Subcutaneous adipose tissue (tissue), 4 donors: ENCODE results near the gene VAMP2. TPM values are rescaled to one million over a fixed set of nuclear protein-coding genes. Genes with fewer than 3 reads are reported as not detected.

Experiments
- CTCF ChIP-seq: fragments of 450-650 bp; IDR thresholded peaks from one replicate; pipeline ENCODE4 v1.5.1; 2016; ENCODE audit warnings: low read depth, mild to moderate bottlenecking, control low read depth, antibody characterized with exemption, moderate library complexity
- total RNA-seq, 4 donors: library from RNA; depleted of rRNA; stranded (reverse); fragments of >200 nt; gene quantifications; one replicate each; pipeline ENCODE4 v1.1.0, GENCODE V29; 2016

VAMP2 gene
- total RNA-seq, 4 donors from 2014 or later, result 18.6 to 45.2 (median 23.4) TPM

- TF ChIP-seq CTCF, result no peak
Measured at GRCh38 chr17:8161289-8162232, 1.2 kb downstream of the VAMP2 start.

- no peak for TF ChIP-seq CTCF
Measured at GRCh38 chr17:8160741-8161221, 2.0 kb downstream of the VAMP2 start.

DNA sequence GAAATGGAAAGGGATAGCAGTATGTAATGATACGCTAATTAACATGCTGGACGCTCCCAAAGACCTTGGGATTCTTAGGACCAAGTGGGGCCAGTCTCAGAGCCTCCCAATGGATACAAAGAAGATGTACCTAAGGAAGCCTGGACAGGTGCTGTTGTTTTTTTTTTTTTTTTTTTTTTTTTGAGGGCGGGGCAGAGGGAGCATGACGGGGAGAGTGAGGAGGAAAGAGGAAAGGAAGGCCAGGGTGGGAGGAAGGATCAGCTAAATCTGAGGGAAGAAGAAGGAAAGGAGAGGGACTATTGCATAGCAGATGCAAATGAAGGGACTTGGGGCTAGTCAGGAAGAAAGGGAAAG is 2.5 kb downstream of the VAMP2 start:
- TF ChIP-seq CTCF, result no peak

GRCh38 chr17:8159459-8160223 is 3.1 kb downstream of the VAMP2 start:
- TF ChIP-seq CTCF, result no peak

GRCh38 chr17:8159032-8159400 is 3.7 kb downstream of the VAMP2 start:
- no peak for TF ChIP-seq CTCF

GRCh38 chr17:8158267-8159031 is 4.3 kb downstream of the VAMP2 start:
- TF ChIP-seq CTCF, result no peak
